Testis (tissue), 2 donors: ENCODE measurements around the gene FCRLA.

Source experiments
- CTCF ChIP-seq, 3 experiments: fragments of 450-650 bp in 2 of 3; fragments of 200-600 bp in 1 of 3; sonication (generic) in 1 of 3; IDR thresholded peaks; one replicate each; pipeline ENCODE4 v1.5.1; 2016 to 2019; ENCODE audit warnings: antibody characterized with exemption in 3 of 3, mild to moderate bottlenecking in 2 of 3, moderate library complexity in 1 of 3
- POLR2A ChIP-seq: fragments of 450-650 bp; IDR thresholded peaks from one replicate; pipeline ENCODE4 v1.6.1; 2017; ENCODE audit warnings: antibody characterized with exemption, mild to moderate bottlenecking, moderate library complexity

DNA sequence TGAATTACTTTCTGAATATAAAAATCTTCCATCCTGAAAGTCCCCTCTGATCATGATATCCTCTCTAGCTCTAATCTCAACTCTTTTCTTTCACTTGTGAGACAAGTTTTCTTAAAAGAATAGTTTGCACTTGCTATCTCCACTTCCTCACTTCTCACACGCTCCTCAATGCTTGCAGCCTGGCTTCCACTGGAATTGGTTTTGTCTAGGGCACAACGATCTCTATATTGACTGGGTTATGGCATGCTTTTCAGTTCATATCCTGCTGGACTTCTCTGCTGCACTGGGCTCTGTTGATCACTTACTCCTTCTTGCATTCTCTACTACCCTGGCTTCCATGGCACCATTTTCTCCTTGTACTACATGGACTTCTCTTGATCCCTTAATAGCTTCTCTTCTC, 474 bp downstream of the FCRLA start:
- no peak for TF ChIP-seq CTCF (IDR thresholded peaks at IDR 0.05)
- TF ChIP-seq POLR2A, result no peak
